B cell (primary cell): ENCODE data around the gene AMMECR1.

ENCODE experiments used
- EZH2 ChIP-seq: IDR thresholded peaks from 2 replicates; pipeline ENCODE4 v1.6.1; 2012; ENCODE audit warnings: borderline replicate concordance, low read depth, mild to moderate bottlenecking, moderate library complexity, low read length; ENCODE audit not compliant: insufficient read depth, poor library complexity, severe bottlenecking
- TF ChIP-seq, protein P1 (sequence below): fragments of 200-600 bp; IDR thresholded peaks from one replicate; pipeline ENCODE4 v1.8.0; 2022; ENCODE audit warnings: antibody characterized with exemption, mild to moderate bottlenecking

DNA sequence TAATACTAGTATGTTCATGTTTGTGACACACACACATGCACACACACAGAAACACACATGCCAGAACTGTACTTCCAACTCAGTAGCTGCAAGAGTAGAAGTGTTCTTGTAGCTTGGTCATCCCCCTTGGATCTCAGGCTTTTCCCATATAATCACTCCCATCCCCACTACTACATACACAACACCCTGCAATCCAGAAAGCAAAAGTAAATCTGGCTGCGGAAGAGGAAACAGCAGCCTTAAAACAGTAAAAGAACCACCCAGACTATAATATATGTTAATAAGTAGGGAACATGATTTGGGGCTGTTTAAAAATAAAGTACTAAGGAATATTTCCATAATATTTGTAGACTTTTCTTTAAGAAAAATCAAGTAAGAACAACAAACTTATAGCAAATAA lies 103.2 kb downstream of the AMMECR1 start:
- TF ChIP-seq EZH2, result no peak
- TF ChIP-seq, protein P1, sequence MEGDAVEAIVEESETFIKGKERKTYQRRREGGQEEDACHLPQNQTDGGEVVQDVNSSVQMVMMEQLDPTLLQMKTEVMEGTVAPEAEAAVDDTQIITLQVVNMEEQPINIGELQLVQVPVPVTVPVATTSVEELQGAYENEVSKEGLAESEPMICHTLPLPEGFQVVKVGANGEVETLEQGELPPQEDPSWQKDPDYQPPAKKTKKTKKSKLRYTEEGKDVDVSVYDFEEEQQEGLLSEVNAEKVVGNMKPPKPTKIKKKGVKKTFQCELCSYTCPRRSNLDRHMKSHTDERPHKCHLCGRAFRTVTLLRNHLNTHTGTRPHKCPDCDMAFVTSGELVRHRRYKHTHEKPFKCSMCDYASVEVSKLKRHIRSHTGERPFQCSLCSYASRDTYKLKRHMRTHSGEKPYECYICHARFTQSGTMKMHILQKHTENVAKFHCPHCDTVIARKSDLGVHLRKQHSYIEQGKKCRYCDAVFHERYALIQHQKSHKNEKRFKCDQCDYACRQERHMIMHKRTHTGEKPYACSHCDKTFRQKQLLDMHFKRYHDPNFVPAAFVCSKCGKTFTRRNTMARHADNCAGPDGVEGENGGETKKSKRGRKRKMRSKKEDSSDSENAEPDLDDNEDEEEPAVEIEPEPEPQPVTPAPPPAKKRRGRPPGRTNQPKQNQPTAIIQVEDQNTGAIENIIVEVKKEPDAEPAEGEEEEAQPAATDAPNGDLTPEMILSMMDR, result no peak
